Dermis blood vessel endothelial cell (primary cell): ENCODE results near the gene SETDB2. TPM values are rescaled to one million over a fixed set of nuclear protein-coding genes. Genes with fewer than 3 reads are reported as not detected.

Experiments used
- DNase-seq: peaks from one replicate; pipeline ENCODE4 v3.0.0; 2010
- total RNA-seq: library from RNA; depleted of rRNA; stranded (reverse); fragments of >200 nt; gene quantifications from 2 replicates; pipeline ENCODE4 v1.2.3, GENCODE V29; 2014

Gene SETDB2
- total RNA-seq, 1 donor from 2014 or later: 10.7 TPM

DNA sequence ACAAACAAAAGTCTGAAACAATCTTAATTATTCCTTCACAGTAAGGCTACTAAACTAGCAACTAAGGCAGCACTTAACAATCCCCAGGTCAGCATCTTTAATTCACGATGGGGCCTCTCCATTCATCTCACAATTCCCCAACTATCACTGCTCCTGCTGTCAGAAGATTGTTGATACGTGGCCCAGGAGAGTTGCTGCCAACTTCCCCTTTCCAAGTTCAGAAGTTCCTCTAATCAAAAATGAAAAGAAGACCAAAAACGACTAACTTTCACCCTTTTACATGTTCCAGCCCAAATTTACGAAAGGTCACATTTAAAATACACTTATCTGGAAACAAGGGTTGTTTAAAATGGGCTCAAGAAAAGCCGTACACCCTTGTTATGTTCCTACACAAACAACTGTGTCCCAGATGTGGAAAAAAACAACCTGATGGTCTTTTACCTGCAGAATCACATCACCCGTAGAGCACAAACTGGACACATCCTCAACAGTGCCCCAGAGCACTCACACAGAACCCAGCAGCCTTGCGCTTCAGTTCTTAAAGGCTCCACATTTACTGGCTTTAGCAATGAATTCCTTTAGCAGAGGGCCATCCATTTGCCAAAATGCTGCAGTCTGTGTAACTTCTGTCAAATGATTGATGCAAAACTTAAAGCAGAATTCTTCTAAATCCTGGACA lies 89.7 kb downstream of the SETDB2 start:
- no peak for DNase-seq

DNA sequence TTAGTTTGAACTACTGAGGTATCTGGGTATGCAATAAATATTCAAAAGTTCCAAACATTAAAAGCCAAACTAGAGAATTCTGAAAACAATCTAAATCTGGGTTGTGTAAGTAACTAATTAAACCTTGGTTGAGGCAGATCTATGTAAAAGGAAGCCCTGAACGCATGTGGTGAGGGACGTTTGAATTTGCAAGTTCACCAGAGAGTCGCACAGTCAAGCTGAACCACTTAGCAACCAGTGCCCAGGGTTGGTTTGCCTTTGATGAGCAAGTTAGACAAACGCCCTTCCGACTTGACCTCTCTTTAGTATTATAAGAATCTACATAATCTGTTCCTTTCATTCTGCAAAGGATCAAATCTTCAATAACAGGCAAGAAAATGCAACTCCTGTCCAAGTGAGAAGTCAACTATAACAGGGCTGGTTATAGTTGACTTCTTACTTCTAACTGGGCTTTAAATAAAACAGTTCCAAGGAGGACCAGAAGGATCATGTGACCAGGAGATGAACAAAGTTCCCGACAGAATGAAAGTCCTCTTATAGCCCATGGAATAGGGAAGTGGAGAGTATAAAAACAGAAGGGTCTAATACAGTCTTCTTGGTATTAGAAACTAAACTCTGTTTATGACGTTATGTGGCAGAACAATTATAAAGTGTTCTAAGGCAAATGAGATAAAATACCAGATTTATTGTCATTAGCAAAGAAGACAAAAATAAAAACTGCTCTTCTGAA lies 92.2 kb downstream of the SETDB2 start:
- no peak for DNase-seq

GRCh38 chr13:49538404-49538803 lies 94.3 kb downstream of the SETDB2 start:
- no peak for DNase-seq

GRCh38 chr13:49539313-49539712 lies 95.2 kb downstream of the SETDB2 start:
- DNase-seq: peak; percentile 62

- no peak for DNase-seq
These were observed 95.7 kb downstream of the SETDB2 start for GRCh38 chr13:49539746-49540145.

- DNase-seq: peak; percentile 88
These were observed 96.5 kb downstream of the SETDB2 start for GRCh38 chr13:49540552-49540951.

GRCh38 chr13:49543656-49544055 lies 99.6 kb downstream of the SETDB2 start:
- DNase-seq: no peak

Other genes with a start within 250 kb of the SETDB2 start
- not detected in 2 replicates for gene MLNR, start 223.9 kb upstream of the SETDB2 start, total RNA-seq
- gene CDADC1, start 196.3 kb upstream of the SETDB2 start, total RNA-seq: 2.7 TPM in 2 replicates
- gene CAB39L, start 210 bp upstream of the SETDB2 start, total RNA-seq: 8.3 and 8.7 TPM in 2 replicates
- 11.1 and 13.7 TPM in 2 replicates for gene PHF11, start 51.7 kb downstream of the SETDB2 start, total RNA-seq
- 24.5 and 26.0 TPM in 2 replicates for gene RCBTB1, start 141.3 kb downstream of the SETDB2 start, total RNA-seq
- gene ARL11, start 184.2 kb downstream of the SETDB2 start, total RNA-seq: 0.09 and 0.51 TPM in 2 replicates
- gene EBPL, start 247.2 kb downstream of the SETDB2 start, total RNA-seq: 99.5 and 117 TPM in 2 replicates